T-helper 1 cell treated with Interleukin-12 subunit alpha and Interleukin-12 subunit beta and Interleukin-4 antibody, amounts not matched to agents 30 μg/mL and 1 μg/mL, for 36 hours (primary cell): ENCODE results near the gene PITHD1.
"Not testable (repeated sequence)": the region's sequence is repeated elsewhere in the genome, so short reads cannot be mapped to it uniquely, and the experiment has no call there.

Experiments
- H3K27ac Mint-ChIP-seq: one replicate; pipeline ENCODE4 v1.8.0; 2021; ENCODE audit warnings: mild to moderate bottlenecking, mixed read lengths
- H3K27me3 Mint-ChIP-seq: one replicate; pipeline ENCODE4 v1.8.0; 2021; ENCODE audit warnings: low read depth, mixed read lengths
- H3K36me3 Mint-ChIP-seq: one replicate; pipeline ENCODE4 v1.8.0; 2021; ENCODE audit warnings: low read depth, mixed read lengths
- H3K4me1 Mint-ChIP-seq: one replicate; pipeline ENCODE4 v1.8.0; 2021; ENCODE audit warnings: low read depth, mixed read lengths
- H3K4me3 Mint-ChIP-seq: one replicate; pipeline ENCODE4 v1.8.0; 2021; ENCODE audit warnings: mild to moderate bottlenecking, moderate library complexity, mixed read lengths
- H3K9me3 Mint-ChIP-seq: one replicate; pipeline ENCODE4 v1.8.0; 2021; ENCODE audit warnings: mixed read lengths

Gene PITHD1

DNA sequence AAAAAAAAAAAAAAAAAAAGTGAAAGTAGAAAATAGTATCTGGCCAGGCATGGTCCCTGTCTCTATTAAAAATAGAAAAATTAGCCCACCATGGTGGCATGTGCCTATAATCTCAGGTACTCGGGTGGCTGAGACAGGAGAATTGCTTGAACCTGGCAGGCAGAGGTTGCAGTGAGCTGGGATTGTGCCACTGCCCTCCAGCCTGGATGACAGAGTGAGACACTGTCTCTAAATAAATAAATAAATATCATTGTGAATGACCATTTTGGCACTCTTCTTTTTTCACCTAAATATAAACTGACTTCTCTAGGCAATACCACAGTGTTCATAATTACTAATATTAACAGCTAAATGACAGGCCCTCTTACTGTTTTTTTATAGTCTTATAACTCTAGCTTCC lies 20.4 kb upstream of the PITHD1 start:
- Mint-ChIP-seq H3K9me3 (no peaks in the 10 kb centered on the region), H3K4me3 (no peak overlapping the region), H3K36me3 (peaks cover 44% of the 10 kb centered on the region), H3K27ac (no peak overlapping the region), H3K4me1 (no peaks in the 10 kb centered on the region), H3K27me3 (no peaks in the 10 kb centered on the region)

GRCh38 chr1:23759277-23759676 lies 18.9 kb upstream of the PITHD1 start:
- Mint-ChIP-seq H3K9me3 (no peaks in the 10 kb centered on the region), H3K27me3 (no peaks in the 10 kb centered on the region)

GRCh38 chr1:23763041-23763577 lies 15.1 kb upstream of the PITHD1 start:
- no peaks in the 10 kb centered on the region for H3K9me3 Mint-ChIP-seq
- no peak overlapping the region for H3K27ac Mint-ChIP-seq
- no peaks in the 10 kb centered on the region for H3K27me3 Mint-ChIP-seq
- peaks cover 20% of the 10 kb centered on the region for H3K36me3 Mint-ChIP-seq
- H3K4me3 Mint-ChIP-seq = no peak overlapping the region
- no peaks in the 10 kb centered on the region for H3K4me1 Mint-ChIP-seq

More at GRCh38 chr1:23759277-23759676, 18.9 kb upstream of the PITHD1 start:
- H3K4me1 Mint-ChIP-seq = no peaks in the 10 kb centered on the region
- H3K36me3 Mint-ChIP-seq = peaks cover 32% of the 10 kb centered on the region
- H3K27ac Mint-ChIP-seq = no peak overlapping the region
- H3K4me3 Mint-ChIP-seq = no peak overlapping the region

DNA sequence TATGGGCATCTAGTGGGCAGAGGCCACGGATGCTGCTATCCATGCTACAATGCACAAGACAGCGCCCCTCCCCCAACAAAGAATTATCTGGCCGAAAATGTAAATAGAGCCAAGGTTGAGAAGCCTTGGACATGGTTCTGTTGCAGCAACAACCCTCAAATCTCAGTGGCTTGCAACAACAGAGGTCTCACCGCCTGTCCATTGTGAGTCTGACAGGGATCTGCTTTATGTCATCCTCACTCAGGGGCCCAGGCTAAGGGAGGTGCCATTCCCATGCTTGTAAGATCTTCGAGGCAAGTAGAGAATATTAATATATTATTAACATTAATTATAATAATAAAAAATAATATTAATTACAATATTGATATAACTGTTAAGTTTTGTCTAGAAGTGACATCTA lies 9.5 kb upstream of the PITHD1 start:
- H3K9me3 Mint-ChIP-seq = no peaks in the 10 kb centered on the region
- peaks cover 2% of the 10 kb centered on the region for H3K36me3 Mint-ChIP-seq
- no peak overlapping the region for H3K4me3 Mint-ChIP-seq
- no peaks in the 10 kb centered on the region for H3K27me3 Mint-ChIP-seq
- H3K27ac Mint-ChIP-seq = no peak overlapping the region
- peaks cover 4% of the 10 kb centered on the region for H3K4me1 Mint-ChIP-seq

DNA sequence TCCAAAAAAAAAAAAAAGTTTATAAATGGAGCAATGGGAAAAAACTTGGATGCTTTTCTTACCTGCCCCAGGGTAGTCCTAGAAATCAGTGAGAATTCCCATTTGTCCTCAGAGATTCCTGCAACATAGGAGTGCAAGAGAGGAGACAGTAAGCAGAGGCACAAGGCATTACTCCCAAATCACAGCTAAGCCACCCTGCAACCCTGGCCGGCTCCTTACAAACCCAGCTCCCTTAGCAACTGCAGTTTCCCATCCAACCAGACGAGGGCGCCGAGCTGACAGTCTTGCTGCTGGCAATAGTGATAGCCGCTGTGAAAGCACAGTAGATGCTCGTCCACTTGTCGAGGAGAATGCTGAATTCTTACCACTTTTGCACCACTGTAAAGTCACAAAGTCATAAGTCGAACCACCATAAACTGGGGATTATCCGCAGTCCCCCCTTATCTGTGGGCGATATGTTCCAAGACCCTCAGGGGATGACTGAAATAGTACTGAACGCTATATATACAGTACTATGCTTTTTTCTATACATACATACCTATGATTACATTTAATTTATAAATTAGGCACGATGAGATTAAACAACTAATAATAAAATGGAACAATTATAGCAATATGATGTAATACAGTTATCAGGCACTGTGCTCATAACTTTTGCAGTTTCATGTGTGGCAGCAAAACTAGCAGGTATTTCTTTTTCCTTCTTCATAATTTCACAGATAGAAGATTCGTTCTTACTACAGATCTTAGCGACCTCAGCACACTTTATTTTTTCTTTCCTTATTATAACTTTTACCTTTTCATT lies 6.0 kb upstream of the PITHD1 start:
- H3K9me3 Mint-ChIP-seq = no peaks in the 10 kb centered on the region
- H3K36me3 Mint-ChIP-seq = no peaks in the 10 kb centered on the region
- peaks cover 18% of the 10 kb centered on the region for H3K4me1 Mint-ChIP-seq
- no peaks in the 10 kb centered on the region for H3K27me3 Mint-ChIP-seq
- H3K4me3 Mint-ChIP-seq = no peak overlapping the region
- no peak overlapping the region for H3K27ac Mint-ChIP-seq

- no peaks in the 10 kb centered on the region for H3K27me3 Mint-ChIP-seq
- no peak overlapping the region for H3K4me3 Mint-ChIP-seq
- peaks cover 22% of the 10 kb centered on the region for H3K4me1 Mint-ChIP-seq
- no peaks in the 10 kb centered on the region for H3K9me3 Mint-ChIP-seq
- H3K36me3 Mint-ChIP-seq = no peaks in the 10 kb centered on the region
- no peak overlapping the region for H3K27ac Mint-ChIP-seq
These were observed 5.4 kb upstream of the PITHD1 start for GRCh38 chr1:23772854-23773242.

DNA sequence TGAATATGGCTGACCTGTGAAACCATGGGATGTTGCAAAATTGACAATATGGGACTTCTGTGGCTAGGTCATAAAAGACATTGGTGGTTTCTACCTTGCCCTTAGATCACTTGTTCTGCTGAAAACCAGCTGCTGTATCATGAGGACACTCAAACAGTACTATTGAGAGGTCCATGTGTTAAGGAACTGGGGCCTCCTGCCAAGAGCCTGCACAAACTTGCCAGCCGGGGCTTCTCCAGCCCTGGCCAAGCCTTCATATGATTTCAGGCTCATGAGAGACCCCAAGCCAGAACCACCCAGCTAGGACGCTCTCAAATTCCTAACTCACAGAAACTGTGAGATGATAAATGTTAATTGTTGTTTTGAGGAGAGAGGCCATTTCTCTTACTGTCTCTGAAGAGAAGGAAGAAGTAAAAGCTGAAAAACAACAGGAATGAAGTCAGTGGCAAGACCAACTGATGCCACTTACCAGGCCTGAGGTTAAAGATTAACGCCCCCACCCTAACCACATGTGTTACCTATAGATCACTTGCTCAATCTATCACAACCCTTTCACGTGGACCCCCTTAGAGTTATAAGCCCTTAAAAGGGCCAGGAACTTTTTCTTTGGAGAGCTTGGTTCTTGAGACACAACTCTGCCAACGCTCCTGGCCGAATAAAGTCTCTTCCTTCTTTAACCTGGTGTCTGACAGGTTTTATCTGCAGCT lies 3.9 kb upstream of the PITHD1 start:
- Mint-ChIP-seq H3K4me1 (peaks cover 28% of the 10 kb centered on the region), H3K9me3 (no peaks in the 10 kb centered on the region), H3K27me3 (no peaks in the 10 kb centered on the region), H3K27ac (no peak overlapping the region), H3K36me3 (peaks cover 3% of the 10 kb centered on the region), H3K4me3 (no peak overlapping the region)

GRCh38 chr1:23776217-23776616 lies 2.0 kb upstream of the PITHD1 start:
- peaks cover 38% of the 10 kb centered on the region for H3K4me1 Mint-ChIP-seq
- no peak overlapping the region for H3K4me3 Mint-ChIP-seq
- peaks cover 11% of the 10 kb centered on the region for H3K36me3 Mint-ChIP-seq
- no peak overlapping the region for H3K27ac Mint-ChIP-seq
- no peaks in the 10 kb centered on the region for H3K27me3 Mint-ChIP-seq
- H3K9me3 Mint-ChIP-seq = no peaks in the 10 kb centered on the region

- no peaks in the 10 kb centered on the region for H3K27me3 Mint-ChIP-seq
- peak overlapping the region; percentile 91 for H3K4me3 Mint-ChIP-seq
- peaks cover 36% of the 10 kb centered on the region for H3K4me1 Mint-ChIP-seq
- peaks cover 22% of the 10 kb centered on the region for H3K36me3 Mint-ChIP-seq
- H3K27ac Mint-ChIP-seq = peak overlapping the region; percentile 77
- no peaks in the 10 kb centered on the region for H3K9me3 Mint-ChIP-seq
These were observed 1.7 kb downstream of the PITHD1 start for GRCh38 chr1:23779826-23780371.

DNA sequence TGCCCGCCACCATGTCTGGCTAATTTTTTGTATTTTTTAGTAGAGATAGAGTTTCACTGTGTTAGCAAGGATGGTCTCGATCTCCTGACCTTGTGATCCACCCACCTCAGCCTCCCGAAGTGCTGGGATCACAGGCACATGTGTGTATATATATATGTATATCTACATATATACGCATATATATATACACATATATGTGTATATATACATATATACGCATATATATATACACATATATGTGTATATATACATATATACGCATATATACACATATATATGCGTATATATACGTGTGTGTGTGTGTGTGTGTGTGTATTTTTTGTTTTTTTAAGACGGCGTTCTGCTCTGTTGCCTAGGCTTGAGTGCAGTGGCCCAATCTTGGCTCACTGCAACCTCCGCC lies 4.9 kb downstream of the PITHD1 start:
- not testable (repeated sequence) for H3K4me3 Mint-ChIP-seq, H3K9me3 Mint-ChIP-seq, H3K27me3 Mint-ChIP-seq, H3K27ac Mint-ChIP-seq
- Mint-ChIP-seq H3K4me1 (peaks cover 19% of the 10 kb centered on the region), H3K36me3 (peaks cover 48% of the 10 kb centered on the region)

- Mint-ChIP-seq H3K36me3 (peaks cover 44% of the 10 kb centered on the region), H3K4me1 (peaks cover 14% of the 10 kb centered on the region), H3K4me3 (no peak overlapping the region), H3K27ac (no peak overlapping the region), H3K9me3 (no peaks in the 10 kb centered on the region), H3K27me3 (no peaks in the 10 kb centered on the region)
These were observed 6.6 kb downstream of the PITHD1 start for GRCh38 chr1:23784846-23785245.

GRCh38 chr1:23787701-23788100 lies 9.5 kb downstream of the PITHD1 start:
- Mint-ChIP-seq H3K4me3 (no peak overlapping the region), H3K27me3 (no peaks in the 10 kb centered on the region), H3K4me1 (peaks cover 20% of the 10 kb centered on the region), H3K9me3 (no peaks in the 10 kb centered on the region), H3K36me3 (peaks cover 42% of the 10 kb centered on the region), H3K27ac (no peak overlapping the region)

GRCh38 chr1:23788695-23789094 lies 10.5 kb downstream of the PITHD1 start:
- H3K36me3 Mint-ChIP-seq = peaks cover 44% of the 10 kb centered on the region
- H3K27ac Mint-ChIP-seq = no peak overlapping the region
- H3K9me3 Mint-ChIP-seq = no peaks in the 10 kb centered on the region
- no peaks in the 10 kb centered on the region for H3K27me3 Mint-ChIP-seq
- H3K4me3 Mint-ChIP-seq = no peak overlapping the region
- peaks cover 20% of the 10 kb centered on the region for H3K4me1 Mint-ChIP-seq

DNA sequence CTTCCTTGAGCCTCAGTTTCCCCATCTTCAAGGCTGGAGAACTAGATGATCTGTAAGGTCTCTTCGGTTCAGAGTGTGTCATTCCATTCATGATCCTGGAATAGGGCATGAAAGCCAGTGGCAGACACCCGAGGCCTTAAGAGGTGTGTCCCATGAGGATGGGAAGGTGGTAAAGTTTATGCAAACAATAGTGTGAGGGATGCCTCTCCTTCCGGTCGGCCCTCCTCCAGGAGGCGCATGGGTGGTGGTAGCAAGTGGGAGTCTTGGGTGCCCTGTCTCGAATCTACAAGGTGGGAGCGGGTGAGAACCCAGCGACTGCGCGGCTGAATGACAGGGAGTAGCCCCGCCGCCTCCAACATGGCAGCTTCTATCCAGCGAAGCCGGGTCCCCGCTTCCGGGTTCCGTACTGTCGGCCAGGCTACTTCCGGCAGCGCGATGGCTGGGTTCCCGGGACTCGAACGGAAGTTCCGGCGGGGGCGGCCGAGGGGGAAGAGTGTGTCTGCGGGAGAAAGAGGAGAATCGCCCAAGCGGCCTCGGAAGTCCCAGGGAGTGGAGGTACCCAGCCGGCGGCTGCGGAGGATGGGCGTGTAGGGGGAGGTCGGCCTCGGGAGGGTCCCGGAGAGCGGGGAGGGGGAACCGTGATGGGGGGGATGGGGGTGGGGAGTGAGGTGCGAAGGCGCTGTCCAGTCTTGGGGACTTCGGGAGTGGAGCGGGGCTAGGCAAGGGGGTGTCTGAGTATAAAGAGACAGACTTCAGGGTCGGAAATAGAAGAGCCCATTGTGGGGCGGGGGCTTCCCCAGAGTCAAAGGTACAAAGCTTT lies 12.7 kb downstream of the PITHD1 start, which contains the start of gene LYPLA2:
Gene LYPLA2, plus strand, starts transcription at position 450 of the 820 bp plus-strand sequence. CDS start 1,538 bp downstream, outside the sequence.
- Mint-ChIP-seq H3K9me3 (no peaks in the 10 kb centered on the region), H3K27me3 (no peaks in the 10 kb centered on the region), H3K4me1 (peaks cover 23% of the 10 kb centered on the region), H3K27ac (peak within 1 kb of the TSS; percentile 98), H3K4me3 (peak within 1 kb of the TSS; percentile 100), H3K36me3 (peaks cover 35% of the 10 kb centered on the region)
